NB4 (cell line): ENCODE data around the gene NAA60.

Experiments
- DNase-seq: peaks from one replicate; pipeline ENCODE4 v3.0.0; 2010; ENCODE audit warnings: low read depth
- H3K4me3 ChIP-seq: one replicate; pipeline ENCODE4 v1.5.1; 2011; ENCODE audit warnings: mild to moderate bottlenecking, low read depth, low read length, moderate library complexity
- CTCF ChIP-seq: IDR thresholded peaks from one replicate; pipeline ENCODE4 v1.5.1; 2012; ENCODE audit warnings: low read depth, low read length
- MAX ChIP-seq: IDR thresholded peaks from 2 replicates; pipeline ENCODE4 v1.6.1; 2011; ENCODE audit warnings: low read depth, low read length
- MYC ChIP-seq: IDR thresholded peaks from 2 replicates; pipeline ENCODE4 v1.6.1; 2011; ENCODE audit warnings: low read depth, low read length
- POLR2A ChIP-seq: IDR thresholded peaks from 2 replicates; pipeline ENCODE4 v1.6.1; 2011; ENCODE audit warnings: mild to moderate bottlenecking; ENCODE audit not compliant: insufficient read length; ENCODE audit errors: extremely low read depth

NAA60 gene

DNA sequence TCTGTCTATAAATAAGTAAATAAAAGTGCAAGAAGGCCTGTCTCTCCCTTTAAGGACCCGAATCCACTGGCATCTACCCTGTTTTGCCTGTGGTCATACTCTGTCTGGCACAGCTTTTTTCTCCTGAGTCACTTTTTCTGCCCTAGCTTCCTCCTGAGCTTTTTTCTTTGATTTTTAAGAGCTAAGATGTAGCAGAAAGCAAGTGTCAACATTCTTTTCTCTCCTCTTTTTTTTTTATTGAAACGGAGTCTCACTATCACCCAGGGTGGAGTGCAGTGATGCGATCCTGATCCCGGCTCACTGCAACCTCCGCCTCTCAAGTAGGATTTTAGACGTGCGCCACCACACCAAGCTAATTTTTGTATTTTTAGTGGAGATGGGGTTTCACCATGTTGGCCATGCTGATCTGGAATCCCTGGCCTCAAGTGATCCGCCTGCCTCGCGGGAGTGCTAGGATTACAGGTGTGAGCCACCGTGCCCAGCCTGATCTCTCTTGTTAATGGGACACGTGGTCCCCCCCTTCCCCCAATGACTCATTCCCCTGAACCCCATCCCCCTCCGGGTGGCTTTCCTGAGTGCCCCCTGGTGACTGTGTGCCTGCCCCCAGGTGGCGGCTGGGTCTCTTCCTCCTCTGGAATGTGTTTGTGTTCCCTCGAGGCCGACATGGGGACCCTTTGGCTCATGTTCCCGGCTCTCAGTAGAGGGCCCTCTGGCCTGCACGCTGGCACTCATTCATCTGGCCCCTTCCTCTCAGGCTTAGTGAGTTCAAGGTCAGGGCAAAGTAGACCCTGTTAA is 37.6 kb downstream of the NAA60 start:
- DNase-seq = no peak
- no peak for TF ChIP-seq POLR2A
- TF ChIP-seq CTCF = no peak
- no peak for TF ChIP-seq MAX
- TF ChIP-seq MYC = no peak
- no peak overlapping the region for H3K4me3 ChIP-seq

GRCh38 chr16:3481696-3482658 is 38.5 kb downstream of the NAA60 start:
- no peak overlapping the region for H3K4me3 ChIP-seq
- DNase-seq = no peak
- TF ChIP-seq MYC (no peak), POLR2A (no peak), CTCF (no peak), MAX (no peak)

DNA sequence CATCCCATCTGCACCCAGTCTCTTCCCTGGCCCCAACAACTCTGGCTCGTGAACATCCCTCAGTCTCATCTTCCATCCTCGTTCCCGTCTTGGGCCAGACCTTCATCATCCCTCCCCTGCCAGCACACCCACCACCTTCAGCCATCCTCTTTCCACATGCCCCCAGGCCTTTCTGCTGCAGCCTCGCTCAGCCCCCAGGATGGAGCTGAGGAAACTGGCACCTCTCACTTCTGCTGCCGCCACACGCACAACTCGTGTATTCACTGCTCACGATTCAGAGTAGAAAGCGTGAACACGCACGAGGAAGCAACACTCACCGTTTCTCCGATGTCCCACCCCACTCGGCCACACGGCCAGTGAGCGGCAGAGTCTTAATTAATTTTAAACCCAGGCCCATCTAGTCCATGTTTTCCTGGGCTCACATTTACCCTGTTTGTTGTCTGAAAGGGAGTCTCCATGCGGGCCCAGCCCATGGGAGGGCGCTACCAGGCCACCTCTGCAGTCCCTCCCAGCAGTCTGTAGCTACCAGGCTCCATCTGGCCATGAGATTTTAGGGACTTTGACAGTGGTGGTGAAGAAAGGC is 39.3 kb downstream of the NAA60 start:
- H3K4me3 ChIP-seq = no peak overlapping the region
- DNase-seq = no peak
- no peak for TF ChIP-seq MYC
- no peak for TF ChIP-seq CTCF
- no peak for TF ChIP-seq MAX
- TF ChIP-seq POLR2A = no peak

DNA sequence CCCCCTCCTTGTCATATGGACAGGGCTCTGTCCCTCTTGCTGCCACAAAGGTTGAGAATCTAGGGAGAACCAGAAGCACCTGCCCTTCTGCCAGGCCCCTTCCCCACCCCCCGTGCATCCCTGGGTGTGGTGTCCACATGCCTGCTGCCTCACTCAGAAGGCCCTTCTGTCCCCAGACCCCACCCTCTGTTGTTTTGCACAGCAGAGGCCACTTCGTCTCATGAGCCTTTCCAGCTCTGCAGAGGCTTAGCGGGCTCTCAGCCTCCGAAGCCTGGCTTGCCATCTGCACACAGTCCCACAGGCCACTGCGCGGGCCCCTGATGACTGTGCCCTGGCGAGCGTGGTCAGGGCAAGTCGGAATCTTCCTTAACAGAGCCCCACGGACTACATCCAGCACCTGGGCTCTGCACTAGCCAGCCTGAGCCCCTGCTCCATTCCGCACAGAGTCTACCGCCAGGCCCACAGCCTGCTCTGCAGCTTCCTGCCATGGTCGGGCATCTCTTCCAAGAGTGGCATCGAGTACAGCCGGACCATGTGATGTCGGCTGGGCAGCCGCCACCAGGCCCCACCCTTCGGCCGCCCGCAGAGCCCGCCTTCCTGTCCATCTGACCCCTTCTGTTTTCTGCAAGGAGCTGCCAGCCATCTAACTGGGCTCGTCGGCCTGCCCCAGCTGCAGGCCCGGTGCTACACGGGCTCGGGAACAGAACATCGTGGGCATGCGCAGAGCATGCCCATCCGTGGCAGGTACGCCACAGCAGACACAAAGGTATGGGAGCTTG is 41.0 kb downstream of the NAA60 start:
- TF ChIP-seq CTCF = no peak
- no peak for TF ChIP-seq MYC
- no peak for TF ChIP-seq MAX
- TF ChIP-seq POLR2A = no peak
- DNase-seq = no peak
- H3K4me3 ChIP-seq = no peak overlapping the region

DNA sequence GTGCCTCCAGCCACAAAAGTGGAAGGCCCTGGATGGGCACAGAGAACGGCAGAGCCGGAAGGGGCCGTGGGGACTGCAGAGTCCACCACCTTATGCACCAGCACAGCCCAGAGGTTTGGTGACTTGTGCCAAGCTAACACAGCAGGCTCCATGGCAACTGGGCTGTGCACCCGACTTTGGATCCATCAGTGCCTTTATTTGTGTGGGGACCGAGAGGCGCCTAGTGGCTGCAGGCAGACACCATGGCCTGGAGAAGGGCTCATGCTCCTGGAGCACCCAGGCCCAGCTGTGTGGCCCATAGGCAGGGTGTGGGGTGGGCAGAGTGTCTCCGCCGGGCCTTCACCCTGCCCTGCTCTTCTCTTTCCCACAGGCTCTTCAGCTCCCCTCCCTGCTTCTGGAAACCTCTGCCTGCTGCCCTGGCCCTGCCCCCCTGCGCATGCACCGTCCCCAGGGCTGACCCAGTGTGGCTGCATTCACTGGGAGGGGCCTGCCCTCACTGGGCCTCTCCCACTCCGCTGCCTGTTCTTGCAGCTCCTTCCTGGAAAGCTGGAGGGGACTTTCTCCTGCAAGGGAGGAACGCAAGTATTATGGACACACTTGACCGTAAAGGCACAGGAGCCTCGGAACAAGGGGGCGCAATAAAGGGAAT is 41.7 kb downstream of the NAA60 start:
- TF ChIP-seq CTCF (no peak), MYC (no peak), POLR2A (no peak), MAX (no peak)
- DNase-seq = no peak
- no peak overlapping the region for H3K4me3 ChIP-seq
